GM21447 (cell line): ENCODE results near the gene MSMO1.

Experiments used
- ATAC-seq: cut with Tn5 transposase; IDR thresholded peaks from one replicate; pipeline ENCODE4 v1.9.1; 2021; ENCODE audit not compliant: unreplicated experiment

MSMO1 gene

GRCh38 chr4:165359506-165359905 lies 32.0 kb downstream of the MSMO1 start:
- ATAC-seq = no peak

GRCh38 chr4:165360041-165360695 lies 32.7 kb downstream of the MSMO1 start:
- ATAC-seq = no peak

- ATAC-seq = no peak
Observed at GRCh38 chr4:165360985-165361670, 33.7 kb downstream of the MSMO1 start.

DNA sequence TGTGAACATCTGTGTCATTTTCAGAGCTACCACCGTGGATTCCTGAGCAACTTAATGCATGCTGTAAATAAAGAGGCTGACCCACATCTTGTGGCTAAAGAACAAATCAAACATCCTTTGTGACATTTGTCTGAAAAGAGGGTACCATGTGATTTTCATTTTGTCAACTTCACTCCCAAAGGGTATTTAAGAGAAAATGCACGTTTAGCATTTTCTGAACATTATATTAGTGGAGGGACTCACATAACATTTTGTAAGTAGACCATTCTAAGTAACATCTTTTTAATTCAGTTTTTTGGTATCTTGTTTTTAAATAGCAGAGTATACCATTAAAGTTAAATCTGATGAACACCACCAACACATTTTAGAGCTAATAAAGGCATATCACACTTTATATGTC lies 34.3 kb downstream of the MSMO1 start:
- ATAC-seq = no peak

GRCh38 chr4:165364452-165365080 lies 37.1 kb downstream of the MSMO1 start:
- ATAC-seq = no peak

GRCh38 chr4:165367040-165367439 lies 39.6 kb downstream of the MSMO1 start:
- no peak for ATAC-seq

GRCh38 chr4:165368114-165368513 lies 40.6 kb downstream of the MSMO1 start:
- no peak for ATAC-seq

DNA sequence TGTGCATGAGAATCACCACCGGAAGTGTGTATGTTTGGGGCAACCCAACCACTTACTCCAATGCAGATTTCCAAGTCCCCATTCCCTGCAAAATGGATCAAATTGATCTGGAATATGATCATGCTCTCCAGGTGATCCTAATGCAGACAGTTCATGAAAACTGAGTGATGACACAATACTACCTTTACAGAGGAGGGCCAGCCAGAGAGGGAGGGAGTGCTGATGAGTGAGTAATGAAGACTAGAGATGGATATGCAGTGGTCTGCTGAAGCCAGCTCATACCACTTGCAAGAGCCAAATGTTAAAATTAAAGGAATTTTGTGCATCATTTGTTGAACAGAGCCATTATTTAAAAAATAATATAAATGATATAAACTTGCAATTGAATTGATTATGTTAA lies 41.1 kb downstream of the MSMO1 start:
- ATAC-seq = no peak

- ATAC-seq = no peak
Observed at GRCh38 chr4:165369522-165369921, 42.1 kb downstream of the MSMO1 start.

DNA sequence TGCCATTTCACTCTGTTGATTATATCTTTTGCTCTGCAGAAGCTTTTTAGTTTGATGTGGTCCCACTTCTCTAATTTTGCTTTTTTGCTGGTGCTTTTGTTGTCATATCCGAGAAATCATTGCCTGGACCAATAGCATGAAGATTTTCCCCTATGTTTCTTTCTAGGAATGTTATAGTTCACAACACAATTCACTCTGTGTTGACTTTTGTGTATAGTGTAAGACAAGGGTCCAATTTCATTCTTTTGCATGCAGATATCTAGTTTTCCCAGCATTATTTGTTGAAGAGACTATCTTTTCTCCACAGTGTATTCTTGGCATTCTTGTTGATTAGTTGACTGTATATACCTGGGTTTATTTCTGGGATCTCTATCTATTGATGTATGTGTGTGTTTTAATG lies 43.1 kb downstream of the MSMO1 start:
- no peak for ATAC-seq

DNA sequence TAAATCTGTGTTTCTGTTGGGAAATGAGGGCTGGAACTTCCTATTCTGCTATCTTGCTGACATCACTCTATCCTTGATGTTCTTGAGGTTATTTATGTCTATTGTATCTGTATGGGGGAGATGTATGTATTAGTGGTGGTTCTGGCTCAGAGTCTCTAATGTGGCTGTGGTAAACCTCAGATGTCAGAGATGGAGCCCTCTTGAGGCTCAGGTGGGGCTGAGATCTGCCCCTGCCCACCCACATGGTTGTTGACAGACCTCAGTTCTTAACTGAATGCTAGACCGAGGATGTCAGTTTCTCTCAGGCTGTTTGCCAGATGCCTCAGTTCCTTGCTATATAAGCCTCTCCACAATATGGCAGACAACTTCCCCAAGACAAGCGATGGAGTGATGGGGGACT lies 48.0 kb downstream of the MSMO1 start:
- no peak for ATAC-seq

GRCh38 chr4:165378398-165378744 lies 50.9 kb downstream of the MSMO1 start:
- no peak for ATAC-seq

GRCh38 chr4:165378745-165379677 lies 51.5 kb downstream of the MSMO1 start, which contains the start of gene CPE:
TSS of gene CPE (plus strand) at chr4:165379008. CDS start at chr4:165379222, 214 bp downstream.
- no peak for ATAC-seq

- ATAC-seq = no peak
Observed at GRCh38 chr4:165379678-165380064, 52.2 kb downstream of the MSMO1 start.

DNA sequence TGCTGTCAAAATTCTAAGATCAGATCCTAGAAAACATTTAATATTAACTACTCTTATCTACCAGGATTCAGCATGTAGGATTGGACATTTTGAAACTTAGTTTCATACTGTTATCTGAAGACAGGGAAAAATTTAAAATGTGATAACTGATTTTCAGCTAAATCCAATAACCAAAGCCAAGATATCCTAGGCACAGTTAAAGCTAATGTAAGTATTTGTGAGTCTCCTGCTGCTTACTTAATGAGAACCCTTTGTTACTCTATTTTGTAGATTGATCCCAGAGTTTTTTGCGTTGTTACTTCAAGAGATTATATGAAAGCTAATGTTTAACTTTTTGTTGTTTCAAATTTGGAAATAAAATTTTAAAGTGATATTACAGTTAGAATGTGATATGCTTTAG lies 53.3 kb downstream of the MSMO1 start:
- ATAC-seq = no peak

DNA sequence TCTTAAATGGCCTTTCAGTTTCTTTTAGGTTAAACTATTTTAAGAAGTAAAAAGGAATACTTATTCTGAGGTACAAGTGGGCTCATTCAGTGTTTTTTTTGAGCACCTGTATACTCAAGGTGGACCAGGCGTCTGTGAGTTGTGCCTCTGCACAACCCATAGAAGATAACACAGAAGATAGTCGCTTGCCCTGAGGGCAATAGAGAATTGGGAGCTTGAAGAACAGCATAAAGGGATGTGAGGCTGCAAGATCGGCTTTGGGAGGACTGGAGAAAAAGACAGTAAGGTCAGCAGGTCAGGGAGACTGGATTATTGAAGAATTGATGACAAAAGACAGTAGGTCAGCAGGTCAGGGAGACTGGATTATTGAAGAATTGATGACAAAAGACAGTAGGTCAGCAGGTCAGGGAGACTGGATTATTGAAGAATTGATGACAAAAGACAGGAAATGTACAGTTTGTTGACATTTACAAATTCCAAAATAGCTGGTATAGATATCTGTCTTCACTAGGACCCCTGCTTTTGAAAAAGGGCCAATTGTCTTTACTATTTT lies 54.4 kb downstream of the MSMO1 start:
- no peak for ATAC-seq

DNA sequence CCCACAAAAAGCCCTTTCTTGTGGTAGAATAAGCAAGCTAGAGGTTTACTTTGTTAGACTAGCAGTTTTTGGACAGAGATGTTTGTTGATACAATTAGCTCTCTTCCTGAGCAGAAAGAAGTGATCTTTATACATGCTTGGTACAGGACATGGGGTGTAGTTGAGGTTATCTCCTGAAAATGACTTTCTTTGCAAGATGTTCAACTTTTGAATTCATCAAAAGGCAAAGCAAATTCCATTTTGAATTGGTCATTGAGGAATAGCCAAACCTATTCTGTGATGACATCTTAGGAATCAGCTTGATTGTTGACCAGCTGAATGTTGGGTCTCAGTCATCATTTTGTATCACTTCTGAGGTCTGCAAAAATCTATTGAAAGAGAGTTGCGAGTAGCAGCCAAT lies 55.2 kb downstream of the MSMO1 start:
- ATAC-seq = no peak

GRCh38 chr4:165383591-165384073 lies 56.2 kb downstream of the MSMO1 start:
- ATAC-seq = no peak

GRCh38 chr4:165384186-165384585 lies 56.7 kb downstream of the MSMO1 start:
- no peak for ATAC-seq

- no peak for ATAC-seq
Observed at GRCh38 chr4:165384598-165384997, 57.1 kb downstream of the MSMO1 start.

DNA sequence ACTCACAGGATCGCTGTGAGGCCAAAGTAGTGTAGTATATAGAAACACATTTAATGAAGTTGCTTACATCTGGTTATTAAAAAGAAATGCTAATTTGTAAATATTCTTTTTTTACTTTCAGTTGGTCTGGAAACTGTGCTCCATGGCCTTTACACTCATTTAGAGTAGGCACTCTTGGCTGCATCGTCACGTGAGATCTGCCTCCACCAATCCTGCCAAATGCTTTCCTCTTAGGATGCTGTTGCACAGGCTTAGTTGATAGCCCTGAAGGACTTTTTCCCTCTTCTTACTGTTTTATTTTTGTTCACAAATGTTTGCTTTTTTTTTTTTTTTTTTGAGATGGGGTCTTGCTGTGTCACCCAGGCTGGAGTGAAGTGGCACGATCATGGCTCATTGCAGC lies 57.7 kb downstream of the MSMO1 start:
- no peak for ATAC-seq
